CD14-positive monocyte (primary cell): ENCODE data around the gene ULK4. TPM values are rescaled to one million over a fixed set of nuclear protein-coding genes. Genes with fewer than 3 reads are reported as not detected.
"Not testable (repeated sequence)": the region's sequence is repeated elsewhere in the genome, so short reads cannot be mapped to it uniquely, and the experiment has no call there.

Experiments used
- DNase-seq, 3 donors: peaks; one replicate each; pipeline ENCODE4 v3.0.0-alpha.2; 2011 to 2022
- H2AFZ ChIP-seq: 2 replicates; pipeline ENCODE4 v1.6.0; 2012; ENCODE audit warnings: mild to moderate bottlenecking, low read depth, low read length, inconsistent platforms; ENCODE audit not compliant: insufficient read depth, poor library complexity, severe bottlenecking
- H3K27ac ChIP-seq, 2 donors: 1 replicate in 1 of 2; 2 replicates in 1 of 2; pipeline ENCODE4 v1.5.1; 2012 to 2013; ENCODE audit warnings: low read length in 2 of 2, control low read depth in 1 of 2, inconsistent platforms in 1 of 2, low read depth in 1 of 2, mild to moderate bottlenecking in 1 of 2
- H3K27me3 ChIP-seq, 2 donors: one replicate each; pipeline versions ENCODE4 v1.6.0 to v1.6.1; 2011 to 2013; ENCODE audit warnings: low read length in 2 of 2; ENCODE audit not compliant: control insufficient read depth in 2 of 2, insufficient read depth in 2 of 2
- H3K36me3 ChIP-seq, 2 donors: replicated peaks in 1 of 2; 1 replicate in 1 of 2; 2 replicates in 1 of 2; pipeline versions ENCODE4 v1.5.1 to v1.6.1; 2012 to 2013; ENCODE audit warnings: low read length in 2 of 2, control low read depth in 1 of 2, inconsistent platforms in 1 of 2, mild to moderate bottlenecking in 1 of 2; ENCODE audit not compliant: insufficient read depth in 2 of 2, control insufficient read depth in 1 of 2
- H3K4me1 ChIP-seq, 2 donors: 1 replicate in 1 of 2; 2 replicates in 1 of 2; pipeline versions ENCODE4 v1.5.1 to v1.6.1; 2012 to 2013; ENCODE audit warnings: low read length in 2 of 2, control low read depth in 1 of 2, inconsistent platforms in 1 of 2, mild to moderate bottlenecking in 1 of 2, moderate library complexity in 1 of 2; ENCODE audit not compliant: insufficient read depth in 2 of 2, control insufficient read depth in 1 of 2
- H3K4me2 ChIP-seq: replicated peaks from 2 replicates; pipeline ENCODE3; 2012; ENCODE audit warnings: low read length, moderate library complexity, mild to moderate bottlenecking; ENCODE audit not compliant: poor library complexity, severe bottlenecking; ENCODE audit errors: extremely low read depth
- H3K4me3 ChIP-seq, 3 experiments: fragments of 200-600 bp in 1 of 3; sonication (generic) in 1 of 3; replicated peaks in 1 of 3; 1 replicate in 2 of 3; 2 replicates in 1 of 3; pipeline ENCODE4 v1.5.1; 2011 to 2013; ENCODE audit warnings: low read length in 3 of 3, mild to moderate bottlenecking in 3 of 3, control low read depth in 2 of 3, low read depth in 2 of 3, inconsistent platforms in 1 of 3, moderate library complexity in 1 of 3
- H3K79me2 ChIP-seq: 2 replicates; pipeline ENCODE4 v1.6.0; 2012; ENCODE audit warnings: mild to moderate bottlenecking, control low read depth, inconsistent platforms, low read length, moderate library complexity; ENCODE audit not compliant: insufficient read depth
- H3K9ac ChIP-seq: 2 replicates; pipeline ENCODE4 v1.6.0; 2017; ENCODE audit warnings: low read length, mild to moderate bottlenecking; ENCODE audit not compliant: insufficient read depth, poor library complexity, severe bottlenecking
- H3K9me3 ChIP-seq, 2 donors: replicated peaks in 1 of 2; 1 replicate in 1 of 2; 2 replicates in 1 of 2; pipeline versions ENCODE4 v1.5.1 to v1.6.1; 2012 to 2013; ENCODE audit warnings: low read length in 2 of 2, control low read depth in 1 of 2; ENCODE audit not compliant: control insufficient read depth in 1 of 2, insufficient read depth in 1 of 2
- H4K20me1 ChIP-seq: 2 replicates; pipeline ENCODE4 v1.6.0; 2012; ENCODE audit warnings: mild to moderate bottlenecking, low read length, control low read depth, moderate library complexity; ENCODE audit not compliant: insufficient read depth
- H3K27ac Mint-ChIP-seq, 7 donors: one replicate each; pipeline ENCODE4 v1.8.0; 2020; ENCODE audit warnings: mild to moderate bottlenecking in 7 of 7, mixed read lengths in 7 of 7, moderate library complexity in 6 of 7, inconsistent platforms in 2 of 7
- H3K27me3 Mint-ChIP-seq, 3 donors: one replicate each; pipeline ENCODE4 v1.8.0; 2021 to 2022; ENCODE audit warnings: low read depth in 3 of 3, mild to moderate bottlenecking in 3 of 3, mixed read lengths in 3 of 3, moderate library complexity in 3 of 3, inconsistent platforms in 1 of 3
- H3K36me3 Mint-ChIP-seq, 2 donors: one replicate each; pipeline ENCODE4 v1.8.0; 2020; ENCODE audit warnings: mixed read lengths in 2 of 2, inconsistent platforms in 1 of 2, mild to moderate bottlenecking in 1 of 2
- H3K4me1 Mint-ChIP-seq: one replicate; pipeline ENCODE4 v1.8.0; 2020; ENCODE audit warnings: mild to moderate bottlenecking, mixed read lengths
- H3K4me3 Mint-ChIP-seq, 2 donors: one replicate each; pipeline ENCODE4 v1.8.0; 2020; ENCODE audit warnings: mild to moderate bottlenecking in 2 of 2, mixed read lengths in 2 of 2, moderate library complexity in 1 of 2
- H3K9me3 Mint-ChIP-seq, 7 donors: one replicate each; pipeline ENCODE4 v1.8.0; 2020 to 2022; ENCODE audit warnings: mixed read lengths in 7 of 7, mild to moderate bottlenecking in 6 of 7, moderate library complexity in 6 of 7, inconsistent platforms in 2 of 7
- WGBS: methylation state at CpG from one replicate; pipeline ENCODE4 v1.1.5; 2013; ENCODE audit warnings: missing lambda C conversion rate; ENCODE audit not compliant: insufficient coverage; 5-methylcytosine and 5-hydroxymethylcytosine counted together
- intact Hi-C, 2 donors: fragments of 100-400 bp; cut with micrococcal nuclease; formaldehyde crosslinking; loops; one replicate each; pipeline versions ENCODE4 v1.15.0 to v1.15.1; 2023
- polyA plus RNA-seq, 3 donors: library from polyadenylated mRNA; depleted of rRNA in 1 of 3; unstranded in 2 of 3; stranded (reverse) in 1 of 3; fragments of 300-500 nt in 2 of 3; fragments of >200 nt in 1 of 3; fragmentation: Illumina TruSeq in 2 of 3; gene quantifications; 1 replicate in 2 of 3; 2 replicates in 1 of 3; pipeline ENCODE4 v1.2.3, GENCODE V29; 2012 to 2021
- TF ChIP-seq, protein P1 (sequence below): fragments of 200-600 bp; IDR thresholded peaks from one replicate; pipeline ENCODE4 v1.8.0; 2022; ENCODE audit warnings: antibody characterized with exemption, mild to moderate bottlenecking

ULK4 gene
- polyA plus RNA-seq, 3 donors: 6.7 to 14.0 (median 11.8) TPM

DNA sequence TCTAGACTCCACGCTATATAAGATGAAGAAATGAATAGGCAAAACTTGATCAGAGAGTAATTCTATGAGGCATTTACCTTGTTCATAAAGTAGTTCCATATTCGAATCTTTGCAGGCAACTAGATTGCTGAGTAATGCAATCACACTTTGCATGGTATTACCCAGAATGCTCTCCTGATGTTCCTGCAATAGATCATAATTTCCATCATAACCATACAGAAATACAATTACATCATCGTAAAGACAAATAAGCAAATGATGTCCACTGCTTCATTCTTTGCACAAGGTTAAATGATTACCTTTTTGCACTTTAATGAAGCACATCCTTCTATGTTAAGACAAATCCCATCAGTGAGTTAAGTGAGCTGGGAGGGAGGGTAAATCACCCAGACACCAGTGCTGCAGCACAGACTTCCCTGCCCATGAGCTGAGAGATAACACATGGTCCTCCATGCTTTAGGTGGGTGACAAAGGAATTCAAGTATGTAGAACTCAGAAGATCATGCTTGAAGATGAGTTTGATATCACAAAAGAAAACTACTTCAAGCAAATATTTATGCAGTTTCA lies 395.9 kb downstream of the ULK4 start:
- no peak for DNase-seq
- Histone ChIP-seq H3K79me2 (no peaks in the 10 kb centered on the region), H4K20me1 (no peaks in the 10 kb centered on the region), H3K4me2 (no peak overlapping the region), H3K4me3 (no peak overlapping the region), H3K9ac (no peak overlapping the region), H3K9me3 (no peaks in the 10 kb centered on the region), H3K36me3 (no peaks in the 10 kb centered on the region), H3K27ac (no peak overlapping the region), H3K4me1 (no peaks in the 10 kb centered on the region), H3K27me3 (no peaks in the 10 kb centered on the region), H2AFZ (no peak overlapping the region)
- Mint-ChIP-seq H3K27me3 (peaks cover 0 to 3% (median 0%) of the 10 kb centered on the region in 3 donors), H3K4me3 (no peak overlapping the region), H3K4me1 (no peaks in the 10 kb centered on the region), H3K27ac (no peak overlapping the region), H3K9me3 (peaks cover 4 to 17% (median 9%) of the 10 kb centered on the region in 7 donors), H3K36me3 (no peaks in the 10 kb centered on the region)
- WGBS: no CpG with 5 or more reads among the region's 3 CpGs
- TF ChIP-seq, protein P1, sequence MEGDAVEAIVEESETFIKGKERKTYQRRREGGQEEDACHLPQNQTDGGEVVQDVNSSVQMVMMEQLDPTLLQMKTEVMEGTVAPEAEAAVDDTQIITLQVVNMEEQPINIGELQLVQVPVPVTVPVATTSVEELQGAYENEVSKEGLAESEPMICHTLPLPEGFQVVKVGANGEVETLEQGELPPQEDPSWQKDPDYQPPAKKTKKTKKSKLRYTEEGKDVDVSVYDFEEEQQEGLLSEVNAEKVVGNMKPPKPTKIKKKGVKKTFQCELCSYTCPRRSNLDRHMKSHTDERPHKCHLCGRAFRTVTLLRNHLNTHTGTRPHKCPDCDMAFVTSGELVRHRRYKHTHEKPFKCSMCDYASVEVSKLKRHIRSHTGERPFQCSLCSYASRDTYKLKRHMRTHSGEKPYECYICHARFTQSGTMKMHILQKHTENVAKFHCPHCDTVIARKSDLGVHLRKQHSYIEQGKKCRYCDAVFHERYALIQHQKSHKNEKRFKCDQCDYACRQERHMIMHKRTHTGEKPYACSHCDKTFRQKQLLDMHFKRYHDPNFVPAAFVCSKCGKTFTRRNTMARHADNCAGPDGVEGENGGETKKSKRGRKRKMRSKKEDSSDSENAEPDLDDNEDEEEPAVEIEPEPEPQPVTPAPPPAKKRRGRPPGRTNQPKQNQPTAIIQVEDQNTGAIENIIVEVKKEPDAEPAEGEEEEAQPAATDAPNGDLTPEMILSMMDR: no peak
- intact Hi-C loops: no loop called here

DNA sequence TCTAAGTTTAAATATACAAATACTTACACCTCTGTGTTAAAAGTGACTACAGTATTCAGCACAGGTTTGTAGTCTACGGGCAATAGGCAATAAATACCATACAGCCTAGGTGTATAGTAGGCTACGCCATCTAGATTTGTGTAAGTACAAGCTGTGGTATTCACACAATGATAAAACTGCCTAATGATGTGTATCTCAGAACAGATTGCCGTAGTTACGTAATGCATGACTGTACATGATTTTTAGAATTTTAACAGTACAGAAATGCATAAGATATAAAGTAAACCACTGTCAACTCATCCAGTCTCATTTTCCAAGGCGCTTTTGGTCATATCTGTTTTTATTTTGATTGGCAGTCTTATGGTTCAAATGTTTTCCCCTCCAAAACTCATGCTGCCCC lies 396.9 kb downstream of the ULK4 start:
- Mint-ChIP-seq H3K4me1 (no peaks in the 10 kb centered on the region), H3K9me3 (peaks cover 4 to 17% (median 9%) of the 10 kb centered on the region in 7 donors), H3K27me3 (peaks cover 0 to 3% (median 0%) of the 10 kb centered on the region in 3 donors), H3K4me3 (no peak overlapping the region), H3K27ac (no peak overlapping the region), H3K36me3 (no peaks in the 10 kb centered on the region)
- DNase-seq: no peak
- H3K36me3 ChIP-seq: no peaks in the 10 kb centered on the region
- no peak overlapping the region for H3K27ac ChIP-seq
- H2AFZ ChIP-seq: no peak overlapping the region
- TF ChIP-seq, protein P1: no peak
- H3K27me3 ChIP-seq: no peaks in the 10 kb centered on the region
- H3K79me2 ChIP-seq: no peaks in the 10 kb centered on the region
- H3K4me1 ChIP-seq: no peaks in the 10 kb centered on the region
- no peak overlapping the region for H3K4me2 ChIP-seq
- intact Hi-C loops: no loop called here
- H4K20me1 ChIP-seq: no peaks in the 10 kb centered on the region
- no CpG with 5 or more reads among the region's 5 CpGs for WGBS
- H3K9ac ChIP-seq: no peak overlapping the region
- no peaks in the 10 kb centered on the region for H3K9me3 ChIP-seq
- H3K4me3 ChIP-seq: no peak overlapping the region

DNA sequence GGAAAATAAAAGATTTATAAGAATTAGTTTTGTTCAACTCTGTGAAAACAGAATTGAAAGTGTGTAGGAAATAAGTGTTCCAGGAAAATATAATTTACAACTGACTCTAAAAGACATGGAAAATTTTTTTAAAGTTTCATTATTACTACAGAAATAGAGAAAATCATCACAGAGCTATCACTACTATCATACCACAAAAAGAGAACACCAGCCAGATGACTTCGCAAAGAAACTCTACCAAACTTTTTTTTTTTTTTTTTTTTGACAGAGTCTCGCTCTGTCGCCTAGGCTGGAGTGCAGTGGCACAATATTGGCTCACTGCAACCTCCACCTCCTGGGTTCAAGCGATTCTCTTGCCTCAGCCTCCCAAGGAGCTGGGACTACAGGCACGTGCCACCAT lies 405.7 kb downstream of the ULK4 start:
- H3K9me3 ChIP-seq, H3K4me3 Mint-ChIP-seq, H3K4me1 ChIP-seq, H3K36me3 Mint-ChIP-seq, intact Hi-C loops, H4K20me1 ChIP-seq, H3K27me3 ChIP-seq, H3K27ac Mint-ChIP-seq, H2AFZ ChIP-seq, H3K36me3 ChIP-seq, H3K4me2 ChIP-seq, H3K4me3 ChIP-seq, H3K79me2 ChIP-seq, H3K9ac ChIP-seq, H3K27ac ChIP-seq, DNase-seq, H3K4me1 Mint-ChIP-seq, H3K27me3 Mint-ChIP-seq: not testable (repeated sequence)
- peaks cover 0 to 13% (median 6%) of the 10 kb centered on the region in 7 donors for H3K9me3 Mint-ChIP-seq
- WGBS: 100% methylated on average over 2 of the region's 5 CpGs
